CD4-positive, alpha-beta memory T cell (primary cell): ENCODE results near the gene MYDGF. TPM values are rescaled to one million over a fixed set of nuclear protein-coding genes. Genes with fewer than 3 reads are reported as not detected.

Source experiments
- CTCF ChIA-PET: fragments of 350-600 bp; sonication (Branson Sonifier 250); formaldehyde crosslinking; loops from one replicate; lab custom pipeline; 2021; ENCODE audit warnings: inconsistent platforms; ENCODE audit not compliant: partially characterized antibody; lab: Charles Lee
- POLR2A ChIA-PET: fragments of 350-600 bp; sonication (Branson Sonifier 250); formaldehyde crosslinking; loops from one replicate; lab custom pipeline; 2021; ENCODE audit not compliant: partially characterized antibody; lab: Charles Lee
- DNase-seq, 5 donors: peaks; one replicate each; pipeline versions ENCODE4 v3.0.0 to v3.0.0-alpha.2; 2020 to 2022; ENCODE audit warnings: mixed read lengths in 1 of 5
- H3K27ac ChIP-seq: one replicate; pipeline ENCODE4 v1.7.0; 2013; ENCODE audit warnings: low read depth, low read length
- H3K27me3 ChIP-seq: 2 replicates; pipeline ENCODE4 v1.7.0; 2013; ENCODE audit warnings: mild to moderate bottlenecking, low read length, moderate library complexity; ENCODE audit not compliant: insufficient read depth
- H3K36me3 ChIP-seq: 2 replicates; pipeline ENCODE4 v1.7.0; 2013; ENCODE audit warnings: mild to moderate bottlenecking, low read length, moderate library complexity; ENCODE audit not compliant: insufficient read depth
- H3K4me1 ChIP-seq: 2 replicates; pipeline ENCODE4 v1.7.0; 2013; ENCODE audit warnings: mild to moderate bottlenecking, low read length, moderate library complexity; ENCODE audit not compliant: insufficient read depth
- H3K4me3 ChIP-seq, 2 donors: one replicate each; pipeline ENCODE4 v1.7.0; 2013; ENCODE audit warnings: low read length in 2 of 2, mild to moderate bottlenecking in 1 of 2
- H3K9me3 ChIP-seq, 2 donors: one replicate each; pipeline ENCODE4 v1.7.0; 2013; ENCODE audit warnings: low read length in 2 of 2, control low read depth in 1 of 2; ENCODE audit not compliant: control insufficient read depth in 1 of 2
- H3K27ac Mint-ChIP-seq, 7 donors: one replicate each; pipeline ENCODE4 v1.8.0; 2020 to 2021; ENCODE audit warnings: mixed read lengths in 7 of 7, mild to moderate bottlenecking in 6 of 7, inconsistent platforms in 3 of 7, moderate library complexity in 3 of 7
- H3K27me3 Mint-ChIP-seq, 2 donors: one replicate each; pipeline ENCODE4 v1.8.0; 2020 to 2021; ENCODE audit warnings: mixed read lengths in 2 of 2
- H3K36me3 Mint-ChIP-seq, 2 donors: one replicate each; pipeline ENCODE4 v1.8.0; 2020 to 2021; ENCODE audit warnings: mixed read lengths in 2 of 2, inconsistent platforms in 1 of 2, mild to moderate bottlenecking in 1 of 2
- H3K4me1 Mint-ChIP-seq, 4 donors: one replicate each; pipeline ENCODE4 v1.8.0; 2020 to 2021; ENCODE audit warnings: mixed read lengths in 4 of 4, mild to moderate bottlenecking in 1 of 4
- H3K4me3 Mint-ChIP-seq, 8 donors: one replicate each; pipeline ENCODE4 v1.8.0; 2020 to 2021; ENCODE audit warnings: mixed read lengths in 8 of 8, mild to moderate bottlenecking in 7 of 8, moderate library complexity in 6 of 8, inconsistent platforms in 3 of 8
- H3K9me3 Mint-ChIP-seq, 8 donors: one replicate each; pipeline ENCODE4 v1.8.0; 2020 to 2021; ENCODE audit warnings: mixed read lengths in 8 of 8, mild to moderate bottlenecking in 5 of 8, inconsistent platforms in 3 of 8, moderate library complexity in 1 of 8
- intact Hi-C: fragments of 100-400 bp; cut with micrococcal nuclease; formaldehyde crosslinking; loops from one replicate; pipeline ENCODE4 v1.15.1; 2023
- polyA plus RNA-seq, 2 donors: library from polyadenylated mRNA; unstranded; fragments of 300-500 nt; fragmentation: Illumina TruSeq; gene quantifications; one replicate each; pipeline ENCODE4 v1.2.3, GENCODE V29; 2021
- total RNA-seq, 2 experiments: library from RNA; stranded (reverse); gene quantifications; one replicate each; pipeline ENCODE4 v1.2.3, GENCODE V29; 2021

The MYDGF gene
- total and polyA plus RNA-seq, 4 experiments from 2014 or later, result 43.0 to 199 (median 87.2) TPM

DNA sequence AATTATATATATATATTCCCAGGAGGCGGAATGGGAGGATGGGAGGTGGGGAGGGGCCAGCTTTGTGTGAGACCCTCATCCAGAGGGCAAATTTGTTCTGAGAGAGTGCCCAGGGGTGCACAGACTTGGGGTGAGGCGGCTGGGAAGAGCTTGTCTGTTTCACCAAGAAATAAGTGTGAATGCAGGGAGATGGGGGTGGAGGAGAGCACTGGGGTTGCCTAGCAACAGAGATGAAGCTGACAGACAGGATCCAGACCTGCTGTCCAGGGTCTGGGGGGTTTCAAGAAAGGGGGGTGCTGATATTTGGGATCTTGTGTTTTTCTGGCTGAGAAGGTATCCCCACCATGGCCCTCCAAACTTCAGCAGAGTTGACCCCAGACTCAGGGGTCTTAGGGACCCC lies 49.5 kb downstream of the MYDGF start:
- no peaks in the 10 kb centered on the region for H3K9me3 Mint-ChIP-seq
- intact Hi-C loops, result no loop called here
- no peaks in the 10 kb centered on the region for H3K4me1 ChIP-seq
- no peak for DNase-seq
- peaks cover 8 to 12% of the 10 kb centered on the region in 2 donors for H3K27me3 Mint-ChIP-seq
- no peaks in the 10 kb centered on the region for H3K9me3 ChIP-seq
- H3K27ac Mint-ChIP-seq, result no peak overlapping the region
- no peaks in the 10 kb centered on the region for H3K36me3 ChIP-seq
- H3K27ac ChIP-seq, result no peak overlapping the region
- H3K4me1 Mint-ChIP-seq, result no peaks in the 10 kb centered on the region
- ChIA-PET POLR2A (no interaction called here), CTCF (no interaction called here)
- H3K4me3 Mint-ChIP-seq, result no peak overlapping the region
- H3K4me3 ChIP-seq, result no peak overlapping the region
- H3K36me3 Mint-ChIP-seq, result no peaks in the 10 kb centered on the region
- H3K27me3 ChIP-seq, result no peaks in the 10 kb centered on the region

GRCh38 chr19:4619668-4620294 lies 50.4 kb downstream of the MYDGF start:
- Histone ChIP-seq H3K36me3 (no peaks in the 10 kb centered on the region), H3K4me1 (no peaks in the 10 kb centered on the region), H3K27ac (no peak overlapping the region), H3K9me3 (no peaks in the 10 kb centered on the region), H3K4me3 (no peak overlapping the region), H3K27me3 (no peaks in the 10 kb centered on the region)
- Mint-ChIP-seq H3K27ac (no peak overlapping the region), H3K27me3 (peaks cover 7 to 12% of the 10 kb centered on the region in 2 donors), H3K36me3 (no peaks in the 10 kb centered on the region), H3K4me3 (no peak overlapping the region), H3K4me1 (no peaks in the 10 kb centered on the region), H3K9me3 (no peaks in the 10 kb centered on the region)
- ChIA-PET CTCF (no interaction called here), POLR2A (no interaction called here)
- DNase-seq, result no peak
- intact Hi-C loops, result no loop called here

GRCh38 chr19:4618019-4618418 lies 52.1 kb downstream of the MYDGF start:
- H3K27me3 Mint-ChIP-seq, result peaks cover 4 to 11% of the 10 kb centered on the region in 2 donors
- Histone ChIP-seq H3K36me3 (no peaks in the 10 kb centered on the region), H3K27me3 (no peaks in the 10 kb centered on the region), H3K4me1 (no peaks in the 10 kb centered on the region), H3K4me3 (no peak overlapping the region), H3K27ac (no peak overlapping the region), H3K9me3 (no peaks in the 10 kb centered on the region)
- no peaks in the 10 kb centered on the region for H3K36me3 Mint-ChIP-seq
- H3K4me1 Mint-ChIP-seq, result no peaks in the 10 kb centered on the region
- DNase-seq, result no peak
- intact Hi-C loops, result no loop called here
- ChIA-PET POLR2A (no interaction called here), CTCF (no interaction called here)
- no peak overlapping the region for H3K27ac Mint-ChIP-seq
- H3K9me3 Mint-ChIP-seq, result no peaks in the 10 kb centered on the region
- H3K4me3 Mint-ChIP-seq, result no peak overlapping the region

DNA sequence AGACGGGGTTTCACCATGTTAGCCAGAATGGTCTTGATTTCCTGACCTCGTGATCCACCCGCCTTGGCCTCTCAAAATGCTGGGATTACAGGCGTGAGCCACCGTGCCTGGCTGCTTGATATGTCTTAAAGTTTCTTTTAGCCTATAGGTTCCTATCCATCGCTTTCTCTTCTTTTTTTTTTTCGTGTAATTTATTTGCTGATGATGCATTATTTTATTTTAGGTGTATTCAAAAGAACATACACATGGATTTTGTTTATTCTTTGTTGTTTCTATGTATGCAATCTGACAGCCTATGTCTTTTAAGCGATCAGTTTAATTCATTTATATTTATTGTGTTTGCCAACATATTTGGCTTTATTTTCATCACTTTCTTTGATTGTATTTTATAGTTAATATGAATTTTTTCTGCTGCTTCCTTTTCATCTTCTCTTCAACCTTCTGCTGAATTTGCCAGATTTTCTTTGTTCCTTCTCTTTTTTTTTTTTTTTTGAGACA lies 56.8 kb downstream of the MYDGF start:
- POLR2A ChIA-PET, result no interaction called here
- Mint-ChIP-seq H3K9me3 (no peaks in the 10 kb centered on the region), H3K4me3 (no peak overlapping the region), H3K4me1 (no peaks in the 10 kb centered on the region), H3K27ac (no peak overlapping the region), H3K36me3 (no peaks in the 10 kb centered on the region), H3K27me3 (peaks cover 10 to 14% of the 10 kb centered on the region in 2 donors)
- Histone ChIP-seq H3K27me3 (no peaks in the 10 kb centered on the region), H3K36me3 (no peaks in the 10 kb centered on the region), H3K9me3 (no peaks in the 10 kb centered on the region), H3K27ac (no peak overlapping the region), H3K4me3 (no peak overlapping the region), H3K4me1 (no peaks in the 10 kb centered on the region)
- intact Hi-C loops, result no loop called here
- no peak for DNase-seq
- CTCF ChIA-PET, result no interaction called here

DNA sequence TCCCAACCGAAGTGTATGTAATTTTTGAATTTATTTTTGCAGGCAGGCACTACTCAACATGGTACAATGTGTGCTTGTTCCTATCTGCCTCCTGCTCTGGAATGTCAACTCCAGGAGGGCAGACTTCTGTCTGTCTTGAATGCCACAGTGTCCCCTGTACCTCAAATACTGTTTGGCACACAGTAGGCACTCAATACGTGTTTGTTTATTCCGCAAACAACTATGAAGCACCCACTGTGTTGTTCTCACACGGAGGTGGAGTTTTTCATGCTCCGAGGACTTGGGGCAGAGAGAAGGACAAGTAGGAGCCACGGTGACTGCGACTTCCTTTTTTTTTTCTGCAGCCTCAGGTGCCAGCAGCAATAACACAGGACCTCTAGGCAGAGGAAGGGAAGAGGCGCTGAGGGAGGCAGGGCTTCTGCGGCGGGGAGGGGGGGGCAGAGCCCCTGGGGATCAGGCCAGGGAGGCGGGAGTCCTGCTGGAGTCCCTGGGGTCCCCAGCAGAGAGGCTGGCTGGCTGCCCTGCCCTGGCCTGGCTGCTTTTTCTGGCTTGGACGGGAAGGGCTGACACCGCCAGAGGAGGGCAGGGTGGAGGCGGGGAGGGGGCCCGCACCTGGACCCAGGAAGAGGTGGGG lies 60.1 kb downstream of the MYDGF start:
- H3K27ac Mint-ChIP-seq, result no peak overlapping the region

More for the DNA sequence above, 60.1 kb downstream of the MYDGF start:
- Histone ChIP-seq H3K4me3 (no peak overlapping the region), H3K4me1 (no peaks in the 10 kb centered on the region), H3K27ac (no peak overlapping the region), H3K9me3 (no peaks in the 10 kb centered on the region), H3K27me3 (no peaks in the 10 kb centered on the region), H3K36me3 (no peaks in the 10 kb centered on the region)
- DNase-seq, result no peak
- Mint-ChIP-seq H3K36me3 (peaks cover 0 to 2% of the 10 kb centered on the region in 2 donors), H3K27me3 (peaks cover 13 to 21% of the 10 kb centered on the region in 2 donors), H3K4me1 (no peaks in the 10 kb centered on the region), H3K4me3 (no peak overlapping the region), H3K9me3 (peaks cover 0 to 2% (median 0%) of the 10 kb centered on the region in 8 donors)
- intact Hi-C loops, result no loop called here
- ChIA-PET CTCF (interaction anchor here (0.7 kb wide), 2 partner anchors 26 to 27 kb away, joined by 3 read pairs; no protein-coding TSS in a partner anchor), POLR2A (no interaction called here)

Other genes starting within 250 kb of the MYDGF start
- gene UBXN6, start 212.5 kb downstream of the MYDGF start, total RNA-seq, result 10 to 100 TPM; 61.3 to 63.5 TPM
- 1 to 10 TPM; 4.1 to 6.2 TPM for gene UBXN6, start 212.5 kb downstream of the MYDGF start, polyA plus RNA-seq
- 10 to 100 TPM; 36.5 to 39.7 TPM for gene HDGFL2, start 198.0 kb downstream of the MYDGF start, total RNA-seq
- gene HDGFL2, start 198.0 kb downstream of the MYDGF start, polyA plus RNA-seq, result 10 to 100 TPM in 1 of 2 donors, 1 to 10 TPM in 1; 3.5 to 26.1 TPM
- gene PLIN4, start 151.9 kb downstream of the MYDGF start, total RNA-seq, result under 1 TPM; 0.17 to 0.22 TPM
- under 1 TPM in 1 of 2 donors, not detected in 1; 0.14 TPM for gene PLIN4, start 151.9 kb downstream of the MYDGF start, polyA plus RNA-seq
- gene PLIN5, start 135.1 kb downstream of the MYDGF start, total RNA-seq, result 1 to 10 TPM; 1.4 to 2.2 TPM
- under 1 TPM in 1 of 2 donors, not detected in 1; 0.28 TPM for gene PLIN5, start 135.1 kb downstream of the MYDGF start, polyA plus RNA-seq
- gene LRG1, start 130.3 kb downstream of the MYDGF start, total RNA-seq, result not detected
- under 1 TPM; 0.09 to 0.17 TPM for gene LRG1, start 130.3 kb downstream of the MYDGF start, polyA plus RNA-seq
- gene SEMA6B, start 110.7 kb downstream of the MYDGF start, total RNA-seq, result 1 to 10 TPM; 2.4 to 2.7 TPM
- not detected for gene SEMA6B, start 110.7 kb downstream of the MYDGF start, polyA plus RNA-seq
- 10 to 100 TPM; 16.2 to 17.2 TPM for gene TNFAIP8L1, start 30.8 kb downstream of the MYDGF start, total RNA-seq
- gene TNFAIP8L1, start 30.8 kb downstream of the MYDGF start, polyA plus RNA-seq, result 10 to 100 TPM in 1 of 2 donors, 1 to 10 TPM in 1; 3.7 to 11.1 TPM
- gene DPP9, start 53.5 kb upstream of the MYDGF start, total RNA-seq, result 10 to 100 TPM; 86.9 to 93.9 TPM
- 10 to 100 TPM; 10.7 to 31.6 TPM for gene DPP9, start 53.5 kb upstream of the MYDGF start, polyA plus RNA-seq
- 10 to 100 TPM; 16.7 TPM for gene FEM1A, start 121.4 kb upstream of the MYDGF start, total RNA-seq
- 1 to 10 TPM; 1.3 to 3.1 TPM for gene FEM1A, start 121.4 kb upstream of the MYDGF start, polyA plus RNA-seq
- gene TICAM1, start 161.4 kb upstream of the MYDGF start, total RNA-seq, result 10 to 100 TPM; 16.0 to 17.9 TPM
- 10 to 100 TPM in 1 of 2 donors, 1 to 10 TPM in 1; 2.2 to 18.1 TPM for gene TICAM1, start 161.4 kb upstream of the MYDGF start, polyA plus RNA-seq
- gene PLIN3, start 197.3 kb upstream of the MYDGF start, total RNA-seq, result 10 to 100 TPM; 16.0 to 18.2 TPM
- 10 to 100 TPM; 30.1 to 50.1 TPM for gene PLIN3, start 197.3 kb upstream of the MYDGF start, polyA plus RNA-seq
- gene ARRDC5, start 232.6 kb upstream of the MYDGF start, total RNA-seq, result 10 to 100 TPM in 1 of 2 experiments, 1 to 10 TPM in 1; 9.1 to 13.2 TPM
- gene ARRDC5, start 232.6 kb upstream of the MYDGF start, polyA plus RNA-seq, result 1 to 10 TPM in 1 of 2 donors, under 1 TPM in 1; 0.52 to 1.4 TPM
- under 1 TPM; 0.11 to 0.15 TPM for gene UHRF1, start 239.2 kb upstream of the MYDGF start, total RNA-seq
- under 1 TPM in 1 of 2 donors, not detected in 1; 0.22 TPM for gene UHRF1, start 239.2 kb upstream of the MYDGF start, polyA plus RNA-seq